AG09309 (cell line): ENCODE data around the gene MCRIP2.

ENCODE experiments used
- DNase-seq: peaks from one replicate; pipeline ENCODE4 v3.0.0-alpha.2; 2010; ENCODE audit warnings: low read depth
- H3K4me3 ChIP-seq: 2 replicates; pipeline ENCODE4 v1.5.1; 2011; ENCODE audit warnings: mild to moderate bottlenecking, low read depth, low read length, moderate library complexity; ENCODE audit not compliant: control insufficient read depth
- TF ChIP-seq, protein P1 (sequence below): IDR thresholded peaks from 2 replicates; pipeline ENCODE4 v1.5.1; 2011; ENCODE audit warnings: mild to moderate bottlenecking, low read depth, low read length, inconsistent platforms; ENCODE audit not compliant: insufficient read depth, control insufficient read depth; ENCODE audit errors: missing control alignments

The MCRIP2 gene

GRCh38 chr16:692356-693108 is 50.9 kb downstream of the MCRIP2 start:
- H3K4me3 ChIP-seq = no peak overlapping the region
- DNase-seq = no peak
- TF ChIP-seq, protein P1, sequence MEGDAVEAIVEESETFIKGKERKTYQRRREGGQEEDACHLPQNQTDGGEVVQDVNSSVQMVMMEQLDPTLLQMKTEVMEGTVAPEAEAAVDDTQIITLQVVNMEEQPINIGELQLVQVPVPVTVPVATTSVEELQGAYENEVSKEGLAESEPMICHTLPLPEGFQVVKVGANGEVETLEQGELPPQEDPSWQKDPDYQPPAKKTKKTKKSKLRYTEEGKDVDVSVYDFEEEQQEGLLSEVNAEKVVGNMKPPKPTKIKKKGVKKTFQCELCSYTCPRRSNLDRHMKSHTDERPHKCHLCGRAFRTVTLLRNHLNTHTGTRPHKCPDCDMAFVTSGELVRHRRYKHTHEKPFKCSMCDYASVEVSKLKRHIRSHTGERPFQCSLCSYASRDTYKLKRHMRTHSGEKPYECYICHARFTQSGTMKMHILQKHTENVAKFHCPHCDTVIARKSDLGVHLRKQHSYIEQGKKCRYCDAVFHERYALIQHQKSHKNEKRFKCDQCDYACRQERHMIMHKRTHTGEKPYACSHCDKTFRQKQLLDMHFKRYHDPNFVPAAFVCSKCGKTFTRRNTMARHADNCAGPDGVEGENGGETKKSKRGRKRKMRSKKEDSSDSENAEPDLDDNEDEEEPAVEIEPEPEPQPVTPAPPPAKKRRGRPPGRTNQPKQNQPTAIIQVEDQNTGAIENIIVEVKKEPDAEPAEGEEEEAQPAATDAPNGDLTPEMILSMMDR = no peak

- TF ChIP-seq, protein P1 = no peak
- DNase-seq = no peak
- no peak overlapping the region for H3K4me3 ChIP-seq
These were observed 51.7 kb downstream of the MCRIP2 start for GRCh38 chr16:693364-693763.

GRCh38 chr16:693766-694165 is 52.1 kb downstream of the MCRIP2 start:
- H3K4me3 ChIP-seq = no peak overlapping the region
- TF ChIP-seq, protein P1 = no peak
- no peak for DNase-seq

GRCh38 chr16:694187-694862 is 52.7 kb downstream of the MCRIP2 start:
- TF ChIP-seq, protein P1 = no peak
- no peak overlapping the region for H3K4me3 ChIP-seq
- DNase-seq = no peak

GRCh38 chr16:694863-695354 is 53.3 kb downstream of the MCRIP2 start:
- TF ChIP-seq, protein P1 = no peak
- no peak for DNase-seq
- H3K4me3 ChIP-seq = no peak overlapping the region

GRCh38 chr16:695355-696089 is 53.9 kb downstream of the MCRIP2 start:
- no peak overlapping the region for H3K4me3 ChIP-seq
- DNase-seq = no peak
- TF ChIP-seq, protein P1 = no peak
